A673 (cell line): Measurements from ENCODE around the gene MAEL. TPM values are rescaled to one million over a fixed set of nuclear protein-coding genes. Genes with fewer than 3 reads are reported as not detected.

Source experiments
- BruUV-seq: library from RNA; stranded (reverse); fragments of 400-500 nt; replicated peaks from 2 replicates; lab custom pipeline; 2021; lab: Mats Ljungman, UMichigan
- CTCF ChIA-PET: fragments of 300-600 bp; sonication (Branson Sonifier 250); formaldehyde crosslinking; loops from one replicate; lab custom pipeline; 2022; ENCODE audit warnings: antibody characterized with exemption; lab: Charles Lee
- POLR2A ChIA-PET: fragments of 300-600 bp; sonication (Branson Sonifier 250); formaldehyde crosslinking; loops from one replicate; lab custom pipeline; 2022; ENCODE audit warnings: antibody characterized with exemption; ENCODE audit not compliant: low non-redundant PET; lab: Charles Lee
- DNase-seq: peaks from one replicate; pipeline ENCODE4 v3.0.0-alpha.2; 2015; ENCODE audit warnings: low spot score
- H3K27ac ChIP-seq: fragments of 200-600 bp; sonication (generic); 2 replicates; pipeline ENCODE4 v1.5.1; 2016; ENCODE audit warnings: mixed run types, low read depth, mild to moderate bottlenecking, mixed read lengths, antibody characterized with exemption, low read length; ENCODE audit not compliant: poor library complexity, severe bottlenecking
- H3K27me3 ChIP-seq: fragments of 200-600 bp; sonication (generic); replicated peaks from 2 replicates; pipeline ENCODE4 v1.6.1; 2017; ENCODE audit warnings: mixed run types, low read depth, mild to moderate bottlenecking, mixed read lengths, antibody characterized with exemption, low read length; ENCODE audit not compliant: insufficient read depth, poor library complexity
- H3K36me3 ChIP-seq: fragments of 200-600 bp; sonication (generic); 2 replicates; pipeline ENCODE4 v1.6.1; 2016; ENCODE audit warnings: mixed run types, mild to moderate bottlenecking, mixed read lengths, antibody characterized with exemption, low read length; ENCODE audit not compliant: insufficient read depth, poor library complexity, severe bottlenecking
- H3K4me1 ChIP-seq: fragments of 200-600 bp; sonication (generic); 2 replicates; pipeline ENCODE4 v1.6.1; 2017; ENCODE audit warnings: mixed run types, mild to moderate bottlenecking, mixed read lengths, antibody characterized with exemption, low read length; ENCODE audit not compliant: insufficient read depth, poor library complexity, severe bottlenecking
- H3K4me3 ChIP-seq: fragments of 200-600 bp; sonication (generic); 2 replicates; pipeline ENCODE4 v1.5.1; 2016; ENCODE audit warnings: low read depth, mixed run types, mild to moderate bottlenecking, mixed read lengths, low read length; ENCODE audit not compliant: poor library complexity, severe bottlenecking
- H3K9me3 ChIP-seq: fragments of 200-600 bp; sonication (generic); 2 replicates; pipeline ENCODE4 v1.6.1; 2016; ENCODE audit warnings: mixed run types, low read depth, mild to moderate bottlenecking, mixed read lengths, antibody characterized with exemption, low read length; ENCODE audit not compliant: poor library complexity, severe bottlenecking
- EZH2 ChIP-seq: fragments of 200-600 bp; sonication (generic); IDR thresholded peaks from 2 replicates; pipeline ENCODE4 v1.6.1; 2017; ENCODE audit warnings: borderline replicate concordance, low read depth, mild to moderate bottlenecking, mixed read lengths, antibody characterized with exemption, low read length; ENCODE audit not compliant: poor library complexity, severe bottlenecking
- intact Hi-C: fragments of 100-400 bp; cut with micrococcal nuclease; formaldehyde crosslinking; loops from one replicate; pipeline ENCODE4 v1.10.0; 2022; ENCODE audit not compliant: unreplicated experiment
- total RNA-seq: library from RNA; stranded (reverse); gene quantifications from 2 replicates; pipeline ENCODE4 v1.2.3, GENCODE V29; 2021
- TF ChIP-seq, protein P1 (sequence below): fragments of 300-800, 200-600 bp; sonication (generic); conservative IDR thresholded peaks from 2 replicates; pipeline ENCODE4 v1.5.1; 2017; ENCODE audit warnings: low read depth, mild to moderate bottlenecking, antibody characterized with exemption, low read length, moderate library complexity, mixed read lengths

The MAEL gene
- total RNA-seq, 1 experiment from 2014 or later = not detected

DNA sequence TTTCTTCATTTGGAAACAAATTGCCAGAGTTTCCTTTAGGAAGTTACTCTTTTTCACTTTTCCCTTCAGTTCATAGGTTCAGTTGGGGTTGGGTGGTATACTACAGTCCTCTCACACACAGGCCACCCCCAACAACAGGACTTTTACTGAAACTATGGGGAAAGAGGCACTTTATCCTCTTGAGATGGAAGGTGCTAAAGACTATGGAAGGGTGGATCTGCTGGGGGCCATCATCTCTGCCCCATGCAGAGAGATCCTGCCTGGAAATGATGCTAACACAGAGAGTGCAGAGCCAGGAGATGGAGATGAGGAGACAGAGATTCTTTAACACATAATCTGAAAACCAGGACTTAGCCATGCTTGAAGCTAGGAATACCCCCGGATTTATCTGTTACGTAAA is 38.0 kb upstream of the MAEL start:
- no peaks in the 10 kb centered on the region for H3K4me1 ChIP-seq
- ChIA-PET POLR2A (no interaction called here), CTCF (no interaction called here)
- H3K27me3 ChIP-seq = peaks cover 97% of the 10 kb centered on the region
- BruUV-seq = no TSS peak
- intact Hi-C loops = no loop called here
- H3K27ac ChIP-seq = no peak overlapping the region
- no peak for TF ChIP-seq EZH2
- TF ChIP-seq, protein P1, sequence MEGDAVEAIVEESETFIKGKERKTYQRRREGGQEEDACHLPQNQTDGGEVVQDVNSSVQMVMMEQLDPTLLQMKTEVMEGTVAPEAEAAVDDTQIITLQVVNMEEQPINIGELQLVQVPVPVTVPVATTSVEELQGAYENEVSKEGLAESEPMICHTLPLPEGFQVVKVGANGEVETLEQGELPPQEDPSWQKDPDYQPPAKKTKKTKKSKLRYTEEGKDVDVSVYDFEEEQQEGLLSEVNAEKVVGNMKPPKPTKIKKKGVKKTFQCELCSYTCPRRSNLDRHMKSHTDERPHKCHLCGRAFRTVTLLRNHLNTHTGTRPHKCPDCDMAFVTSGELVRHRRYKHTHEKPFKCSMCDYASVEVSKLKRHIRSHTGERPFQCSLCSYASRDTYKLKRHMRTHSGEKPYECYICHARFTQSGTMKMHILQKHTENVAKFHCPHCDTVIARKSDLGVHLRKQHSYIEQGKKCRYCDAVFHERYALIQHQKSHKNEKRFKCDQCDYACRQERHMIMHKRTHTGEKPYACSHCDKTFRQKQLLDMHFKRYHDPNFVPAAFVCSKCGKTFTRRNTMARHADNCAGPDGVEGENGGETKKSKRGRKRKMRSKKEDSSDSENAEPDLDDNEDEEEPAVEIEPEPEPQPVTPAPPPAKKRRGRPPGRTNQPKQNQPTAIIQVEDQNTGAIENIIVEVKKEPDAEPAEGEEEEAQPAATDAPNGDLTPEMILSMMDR = no peak
- no peaks in the 10 kb centered on the region for H3K9me3 ChIP-seq
- no peak overlapping the region for H3K4me3 ChIP-seq
- DNase-seq = no peak
- H3K36me3 ChIP-seq = no peaks in the 10 kb centered on the region

DNA sequence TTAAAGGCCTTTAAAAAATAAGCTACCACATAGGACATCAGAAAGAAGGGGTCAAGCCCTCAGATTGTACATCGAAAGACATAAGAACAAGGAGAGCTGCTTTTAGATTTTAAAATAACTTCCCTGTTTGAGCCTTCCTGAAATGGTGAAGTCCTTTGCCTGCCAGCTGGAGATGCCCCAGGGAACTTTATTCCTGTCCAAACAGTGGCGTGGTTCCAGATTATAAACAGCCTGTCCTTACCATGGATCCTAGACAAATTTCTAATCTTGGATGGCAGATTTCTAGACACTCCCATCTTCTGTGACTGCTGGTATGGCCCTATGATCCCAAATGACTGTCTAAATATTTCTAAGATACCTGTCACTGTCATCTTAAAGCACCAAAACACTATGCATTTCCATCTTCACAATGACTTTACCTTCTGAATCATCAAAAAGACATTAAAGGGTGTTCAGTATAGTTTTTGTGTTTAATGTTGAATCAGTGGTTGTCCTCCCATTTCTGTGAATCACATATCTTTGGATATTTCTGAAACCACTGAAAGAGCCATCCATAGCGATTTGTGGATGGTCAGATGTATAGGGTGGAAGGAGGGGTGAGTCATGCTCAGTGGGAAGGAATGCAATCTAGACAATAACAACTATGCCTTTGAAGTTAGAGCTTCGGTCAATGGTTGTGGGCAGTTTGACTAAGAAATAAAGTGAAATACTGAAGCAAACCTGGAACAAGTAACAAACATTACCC is 36.9 kb upstream of the MAEL start:
- TF ChIP-seq EZH2 = no peak
- TF ChIP-seq, protein P1 = no peak
- POLR2A ChIA-PET = interaction anchor here (0.6 kb wide), 1 partner anchor 9 kb away, joined by 3 read pairs; no protein-coding TSS in a partner anchor
- intact Hi-C loops = no loop called here
- Histone ChIP-seq H3K4me1 (no peaks in the 10 kb centered on the region), H3K27me3 (peaks cover 97% of the 10 kb centered on the region), H3K4me3 (no peak overlapping the region), H3K27ac (no peak overlapping the region), H3K36me3 (no peaks in the 10 kb centered on the region), H3K9me3 (no peaks in the 10 kb centered on the region)
- no TSS peak for BruUV-seq
- CTCF ChIA-PET = no interaction called here
- no peak for DNase-seq

DNA sequence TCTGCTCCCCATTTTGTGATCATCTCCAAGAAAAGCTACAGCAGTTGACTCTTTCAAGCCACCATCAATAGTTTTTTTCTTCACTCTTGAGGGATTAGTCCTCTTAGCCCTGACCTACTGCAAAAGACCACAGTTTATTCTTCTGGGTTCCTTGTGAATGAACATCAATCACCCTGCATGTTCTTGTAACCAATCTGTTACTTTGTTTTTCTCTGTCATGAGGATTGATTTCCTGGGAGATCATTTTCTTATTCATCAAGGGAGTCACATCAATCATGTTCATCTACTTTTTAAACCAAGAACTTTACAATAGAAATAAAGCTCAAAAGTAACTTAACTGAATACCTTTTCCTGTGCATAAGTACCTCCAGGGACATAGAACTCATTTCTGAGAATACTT is 35.6 kb upstream of the MAEL start:
- intact Hi-C loops = no loop called here
- Histone ChIP-seq H3K27me3 (peaks cover 97% of the 10 kb centered on the region), H3K9me3 (no peaks in the 10 kb centered on the region), H3K27ac (no peak overlapping the region), H3K36me3 (no peaks in the 10 kb centered on the region), H3K4me1 (no peaks in the 10 kb centered on the region), H3K4me3 (no peak overlapping the region)
- CTCF ChIA-PET = no interaction called here
- no peak for DNase-seq
- POLR2A ChIA-PET = no interaction called here
- no TSS peak for BruUV-seq
- TF ChIP-seq, protein P1 = no peak
- no peak for TF ChIP-seq EZH2
